Activated naive CD4-positive, alpha-beta T cell treated with anti-CD3 and anti-CD28 coated beads for 36 hours (primary cell): ENCODE data around the gene NKAPL. TPM values are rescaled to one million over a fixed set of nuclear protein-coding genes. Genes with fewer than 3 reads are reported as not detected.
"Not testable (repeated sequence)": the region's sequence is repeated elsewhere in the genome, so short reads cannot be mapped to it uniquely, and the experiment has no call there.

Source experiments
- CTCF ChIA-PET: fragments of 350-600 bp; sonication (Branson Sonifier 250); formaldehyde crosslinking; loops from one replicate; lab custom pipeline; 2021; ENCODE audit warnings: antibody characterized with exemption; lab: Charles Lee
- DNase-seq: peaks from one replicate; pipeline ENCODE4 v3.0.0-alpha.2; 2020
- H3K27ac Mint-ChIP-seq: one replicate; pipeline ENCODE4 v1.8.0; 2021; ENCODE audit warnings: mild to moderate bottlenecking, mixed read lengths
- H3K27me3 Mint-ChIP-seq: one replicate; pipeline ENCODE4 v1.8.0; 2021; ENCODE audit warnings: low read depth, mixed read lengths
- H3K36me3 Mint-ChIP-seq: one replicate; pipeline ENCODE4 v1.8.0; 2021; ENCODE audit warnings: low read depth, mixed read lengths
- H3K4me1 Mint-ChIP-seq: one replicate; pipeline ENCODE4 v1.8.0; 2021; ENCODE audit warnings: low read depth, mixed read lengths
- H3K4me3 Mint-ChIP-seq: one replicate; pipeline ENCODE4 v1.8.0; 2021; ENCODE audit warnings: mild to moderate bottlenecking, moderate library complexity, mixed read lengths
- H3K9me3 Mint-ChIP-seq: one replicate; pipeline ENCODE4 v1.8.0; 2021; ENCODE audit warnings: mixed read lengths
- intact Hi-C: fragments of 100-400 bp; cut with micrococcal nuclease; formaldehyde crosslinking; loops from one replicate; pipeline ENCODE4 v1.15.1; 2023
- total RNA-seq, 2 experiments: library from RNA; stranded (reverse); gene quantifications; one replicate each; pipeline ENCODE4 v1.2.3, GENCODE V29; 2021

The NKAPL gene
- total RNA-seq, 2 experiments from 2014 or later: 0.12 TPM; not detected in 1

DNA sequence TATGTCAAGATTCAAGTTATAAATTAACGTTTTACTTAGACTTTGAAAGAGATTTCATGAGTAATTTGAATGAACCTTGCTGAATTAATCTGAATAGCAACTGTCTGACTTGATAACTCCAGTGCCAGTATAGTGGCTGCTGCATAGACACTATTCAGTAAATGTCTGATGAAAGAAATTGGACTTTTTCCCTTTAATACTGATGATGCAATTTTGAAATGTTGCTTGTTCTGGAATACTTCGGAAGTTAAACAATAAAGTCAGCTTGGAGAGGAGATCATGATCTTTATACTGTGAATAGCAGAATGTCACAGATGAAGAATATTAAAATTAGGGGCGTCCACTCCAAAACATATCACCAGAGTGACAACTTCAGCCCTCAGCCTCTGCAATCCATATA lies 18.6 kb downstream of the NKAPL start:
- peaks cover 43% of the 10 kb centered on the region for H3K36me3 Mint-ChIP-seq
- DNase-seq: no peak
- H3K4me3 Mint-ChIP-seq: no peak overlapping the region
- peaks cover 19% of the 10 kb centered on the region for H3K4me1 Mint-ChIP-seq
- peaks cover 15% of the 10 kb centered on the region for H3K27me3 Mint-ChIP-seq
- intact Hi-C loops: no loop called here
- no peak overlapping the region for H3K27ac Mint-ChIP-seq
- H3K9me3 Mint-ChIP-seq: peaks cover 19% of the 10 kb centered on the region
- CTCF ChIA-PET: interaction anchor here (1.1 kb wide), 1 partner anchor 79 kb away, joined by 3 read pairs; no protein-coding TSS in a partner anchor

DNA sequence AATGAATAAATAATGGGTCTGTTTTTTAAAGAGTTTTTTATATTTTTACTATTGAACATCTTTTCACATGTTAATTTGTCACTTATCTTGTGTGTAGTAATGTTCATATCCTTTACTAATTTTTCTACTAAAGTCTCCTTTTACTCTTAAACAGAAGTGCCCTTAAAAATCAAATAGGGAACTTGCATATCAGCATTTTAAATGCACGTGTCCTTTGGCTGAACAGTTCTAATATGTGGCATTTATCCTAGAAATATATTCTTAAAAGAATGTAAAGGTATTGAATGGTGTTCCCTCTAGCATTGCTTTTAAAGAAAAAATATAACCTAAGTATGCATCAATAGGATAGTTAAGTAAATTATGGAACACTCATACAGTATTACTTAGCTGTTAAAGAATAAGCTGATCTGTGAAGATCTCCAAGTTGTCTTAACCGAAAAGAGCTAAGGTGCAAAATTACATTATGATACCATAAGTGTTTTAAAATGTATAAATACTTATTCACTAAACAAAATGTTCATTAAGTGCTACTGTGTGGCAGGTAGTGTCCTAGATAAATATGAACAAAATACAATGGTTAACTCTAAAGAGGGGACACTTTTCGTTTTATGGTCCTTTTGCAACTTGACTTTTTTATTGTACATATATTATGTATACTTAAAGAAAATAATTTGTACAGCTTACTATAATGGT lies 21.6 kb downstream of the NKAPL start:
- H3K27ac Mint-ChIP-seq: no peak overlapping the region
- H3K27me3 Mint-ChIP-seq: peaks cover 25% of the 10 kb centered on the region
- CTCF ChIA-PET: interaction anchor here (0.9 to 1.0 kb wide), 2 partner anchors 21 to 378 kb away, joined by 3 to 4 read pairs; no protein-coding TSS in a partner anchor
- H3K36me3 Mint-ChIP-seq: peaks cover 22% of the 10 kb centered on the region
- intact Hi-C loops: loop anchor here (5.0 kb wide), 1 partner anchor 117 kb away; the partner anchor contains the start of gene ZSCAN12
- DNase-seq: no peak
- H3K9me3 Mint-ChIP-seq: peaks cover 19% of the 10 kb centered on the region
- H3K4me1 Mint-ChIP-seq: peaks cover 10% of the 10 kb centered on the region
- H3K4me3 Mint-ChIP-seq: no peak overlapping the region

DNA sequence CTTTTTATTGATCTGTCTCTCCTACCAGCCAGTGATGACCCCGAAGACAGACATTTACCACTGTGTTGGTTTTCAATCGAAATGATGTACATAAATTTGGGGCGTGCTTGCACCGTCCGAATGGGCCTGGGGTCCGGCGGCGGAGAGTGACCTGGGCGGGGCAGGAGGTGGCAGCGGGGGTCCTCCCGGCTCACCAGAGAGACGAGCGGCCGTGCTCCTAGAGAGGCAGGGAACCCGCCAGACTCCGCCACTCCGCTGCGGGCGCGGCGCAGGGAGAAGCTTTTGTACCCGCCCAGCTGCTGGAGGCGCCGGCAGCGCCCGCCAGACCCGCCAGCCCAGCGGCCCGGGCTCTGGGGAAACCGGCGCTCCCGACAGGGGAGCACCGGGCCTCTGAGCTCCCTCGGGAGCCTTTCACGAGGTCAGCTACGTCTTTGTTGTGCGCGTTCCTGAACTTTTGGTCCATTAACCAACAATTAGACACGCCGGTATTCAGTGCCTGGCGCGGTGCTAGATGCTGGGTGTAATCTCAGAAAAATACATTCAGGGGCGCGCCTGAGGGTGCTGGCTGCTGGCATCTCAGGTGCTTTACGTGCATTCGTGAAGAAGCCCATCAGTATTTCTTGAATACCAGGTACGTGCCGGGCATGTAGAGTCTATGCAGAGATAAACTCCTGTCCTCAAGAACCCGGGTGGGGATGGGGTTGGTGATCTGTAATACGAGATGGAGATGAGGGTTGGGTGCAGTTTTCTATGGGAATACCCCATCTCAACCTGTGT lies 22.4 kb downstream of the NKAPL start, which contains the start of gene PGBD1:
Gene PGBD1, plus strand, starts transcription at position 285 of the 777 bp plus-strand sequence. CDS start 2,242 bp downstream, outside the sequence.
- intact Hi-C loops: loop anchor here (5.0 kb wide), 1 partner anchor 116 kb away; the partner anchor contains the start of gene ZSCAN12
- peak; percentile 60 for DNase-seq
- H3K9me3 Mint-ChIP-seq: peaks cover 14% of the 10 kb centered on the region
- CTCF ChIA-PET: interaction anchor here (0.9 to 1.0 kb wide), 2 partner anchors 21 to 379 kb away, joined by 3 to 4 read pairs; no protein-coding TSS in a partner anchor
- H3K36me3 Mint-ChIP-seq: peaks cover 17% of the 10 kb centered on the region
- peaks cover 10% of the 10 kb centered on the region for H3K4me1 Mint-ChIP-seq
- H3K4me3 Mint-ChIP-seq: peak within 1 kb of the TSS; percentile 78
- H3K27me3 Mint-ChIP-seq: peaks cover 26% of the 10 kb centered on the region
- H3K27ac Mint-ChIP-seq: no peak within 1 kb of the TSS

DNA sequence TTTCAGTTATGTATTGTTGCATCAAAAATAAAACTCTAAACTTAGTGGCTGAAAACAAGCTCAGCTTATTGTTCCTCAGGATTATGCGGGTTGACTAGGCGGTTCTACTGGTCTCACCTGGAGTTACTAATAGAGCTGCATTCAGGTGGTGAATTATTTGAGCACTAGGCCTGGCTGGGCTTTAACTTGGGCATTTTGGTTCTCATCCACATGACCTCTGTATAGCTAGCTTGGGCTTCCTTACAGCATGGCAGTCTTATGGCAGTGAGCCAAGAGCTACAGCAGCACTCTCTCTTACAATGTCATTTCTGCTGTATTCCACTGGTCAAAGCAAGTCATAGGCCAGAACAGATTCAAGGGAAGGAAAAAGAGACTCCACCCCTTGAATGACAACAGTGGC lies 23.8 kb downstream of the NKAPL start:
- intact Hi-C loops: loop anchor here (5.0 kb wide), 1 partner anchor 114 kb away; the partner anchor contains the start of gene ZSCAN12
- Mint-ChIP-seq H3K27me3 (peaks cover 28% of the 10 kb centered on the region), H3K4me1 (peaks cover 10% of the 10 kb centered on the region)

DNA sequence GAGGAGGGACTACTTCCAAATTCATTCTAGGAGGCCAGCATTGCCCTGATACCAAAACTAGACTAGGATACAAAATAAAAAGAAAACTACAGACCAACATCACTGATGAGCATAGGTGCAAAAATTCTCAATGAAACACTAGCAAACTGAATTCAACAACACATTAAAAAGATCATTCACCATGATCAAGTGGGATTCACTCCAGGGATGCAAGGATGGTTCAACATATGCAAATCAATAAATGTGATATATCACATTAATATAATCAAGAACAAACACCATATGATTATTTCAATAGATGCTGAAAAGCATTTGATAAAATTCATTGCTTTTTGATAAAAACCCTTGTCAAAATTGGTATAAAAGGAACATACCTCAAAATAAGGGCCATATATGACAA lies 32.5 kb downstream of the NKAPL start:
- Mint-ChIP-seq H3K27me3 (peaks cover 4% of the 10 kb centered on the region), H3K4me1 (no peaks in the 10 kb centered on the region), H3K36me3 (peaks cover 3% of the 10 kb centered on the region), H3K27ac (no peak overlapping the region), H3K4me3 (no peak overlapping the region), H3K9me3 (no peaks in the 10 kb centered on the region)
- CTCF ChIA-PET: interaction anchor here (0.6 to 0.7 kb wide), 2 partner anchors 55 to 64 kb away, joined by 3 to 5 read pairs; no protein-coding TSS in a partner anchor
- intact Hi-C loops: no loop called here
- DNase-seq: no peak

More for the DNA sequence above, 23.8 kb downstream of the NKAPL start:
- DNase-seq: no peak
- Mint-ChIP-seq H3K27ac (no peak overlapping the region), H3K4me3 (no peak overlapping the region), H3K36me3 (peaks cover 7% of the 10 kb centered on the region), H3K9me3 (peaks cover 5% of the 10 kb centered on the region)
- CTCF ChIA-PET: no interaction called here

DNA sequence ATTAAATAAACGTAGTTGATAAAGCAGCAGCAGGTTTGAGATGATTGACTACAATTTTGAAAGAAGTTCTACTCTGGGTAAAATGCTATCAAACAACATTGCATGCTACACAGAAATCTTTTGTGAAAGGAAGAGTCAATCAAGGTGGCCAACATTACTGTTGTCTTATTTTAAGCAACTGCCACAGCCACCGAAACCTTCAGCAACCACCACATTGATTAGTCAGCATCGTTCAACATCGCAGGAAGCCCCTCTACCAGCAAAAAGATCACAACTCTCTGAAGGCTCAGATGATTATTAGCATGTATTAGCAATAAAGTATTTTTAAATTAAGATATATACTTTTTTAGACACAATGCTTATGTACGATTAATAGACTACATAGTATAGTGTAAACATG lies 36.2 kb downstream of the NKAPL start:
- H3K4me1 Mint-ChIP-seq: no peaks in the 10 kb centered on the region
- H3K36me3 Mint-ChIP-seq: peaks cover 4% of the 10 kb centered on the region
- no peaks in the 10 kb centered on the region for H3K9me3 Mint-ChIP-seq
- CTCF ChIA-PET: no interaction called here
- intact Hi-C loops: no loop called here
- H3K27me3 Mint-ChIP-seq: no peaks in the 10 kb centered on the region
- DNase-seq: no peak
- H3K4me3 Mint-ChIP-seq: no peak overlapping the region
- H3K27ac Mint-ChIP-seq: no peak overlapping the region

DNA sequence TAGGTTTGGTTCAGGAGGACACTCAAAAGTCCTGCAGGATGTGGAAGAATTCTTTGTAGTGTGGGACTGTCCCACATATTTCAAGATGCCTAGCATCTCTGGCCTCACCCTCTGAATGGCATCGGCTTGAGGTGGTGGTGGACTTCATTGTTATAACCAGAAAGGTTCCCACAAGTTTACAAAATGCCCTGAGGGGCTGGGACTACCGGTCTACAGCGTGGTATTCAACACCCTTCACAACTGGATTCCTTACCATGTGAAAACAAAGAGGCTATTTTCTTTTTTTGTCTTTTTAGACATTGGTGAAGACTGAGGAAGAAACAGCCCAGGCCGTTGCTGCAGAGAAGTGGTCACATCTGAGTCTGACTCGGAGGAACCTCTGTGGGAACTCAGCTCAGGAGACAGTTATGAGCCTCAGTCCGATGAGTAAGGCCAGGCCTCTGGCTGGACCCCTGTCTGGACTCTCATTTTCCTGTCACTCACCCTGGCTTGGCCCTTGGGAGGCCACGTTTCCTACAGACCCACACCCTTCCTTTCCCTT lies 37.5 kb downstream of the NKAPL start:
- Mint-ChIP-seq H3K36me3 (peaks cover 4% of the 10 kb centered on the region), H3K4me3 (no peak overlapping the region), H3K9me3 (no peaks in the 10 kb centered on the region), H3K27me3 (no peaks in the 10 kb centered on the region), H3K4me1 (no peaks in the 10 kb centered on the region), H3K27ac (no peak overlapping the region)
- CTCF ChIA-PET: no interaction called here
- intact Hi-C loops: no loop called here
- DNase-seq: no peak

DNA sequence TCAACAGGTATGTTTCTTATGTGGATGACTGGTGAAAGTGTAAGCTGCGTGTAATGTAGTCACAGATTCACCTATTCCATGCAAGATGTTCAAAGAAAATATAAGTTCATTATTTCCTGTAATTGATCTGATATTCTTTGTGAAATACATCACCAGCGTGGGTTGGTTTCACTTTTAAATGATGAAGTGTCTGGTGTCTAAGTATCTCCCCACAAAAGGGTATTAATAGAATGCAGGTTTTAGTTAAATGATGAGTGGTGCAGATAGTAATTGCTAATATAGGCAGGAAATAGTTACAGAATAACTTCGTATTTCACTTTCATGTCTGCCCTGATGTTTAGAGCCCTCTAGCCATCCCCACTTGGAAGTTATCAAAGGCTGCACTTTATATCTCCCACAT lies 44.5 kb downstream of the NKAPL start:
- DNase-seq: no peak
- CTCF ChIA-PET: no interaction called here
- H3K27ac Mint-ChIP-seq: peak overlapping the region; percentile 0
- intact Hi-C loops: loop anchor here (2.0 kb wide), 1 partner anchor 31 kb away; no protein-coding TSS in a partner anchor
- peaks cover 3% of the 10 kb centered on the region for H3K9me3 Mint-ChIP-seq
- H3K4me3 Mint-ChIP-seq: peak overlapping the region; percentile 15
- peaks cover 9% of the 10 kb centered on the region for H3K27me3 Mint-ChIP-seq
- H3K4me1 Mint-ChIP-seq: peaks cover 23% of the 10 kb centered on the region
- H3K36me3 Mint-ChIP-seq: no peaks in the 10 kb centered on the region

DNA sequence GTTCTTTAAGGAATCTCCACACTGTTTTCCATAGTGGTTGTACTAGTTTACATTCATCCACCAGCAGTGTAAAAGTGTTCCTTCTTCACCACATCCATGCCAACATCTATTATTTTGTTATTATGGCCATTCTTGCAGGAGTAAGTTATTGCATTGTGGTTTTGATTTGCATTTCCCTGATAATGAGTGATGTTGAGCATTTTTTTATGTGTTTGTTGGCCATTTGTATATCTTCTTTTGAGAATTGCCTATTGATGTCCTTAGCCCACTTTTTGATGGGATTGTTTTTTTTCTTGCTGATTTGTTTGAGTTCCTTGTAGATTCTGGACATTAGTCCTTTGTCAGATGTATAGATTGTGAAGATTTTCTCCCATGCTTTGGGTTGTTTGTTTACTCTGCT lies 47.3 kb downstream of the NKAPL start:
- DNase-seq, intact Hi-C loops, H3K36me3 Mint-ChIP-seq, H3K27ac Mint-ChIP-seq, CTCF ChIA-PET, H3K9me3 Mint-ChIP-seq, H3K4me3 Mint-ChIP-seq: not testable (repeated sequence)
- Mint-ChIP-seq H3K4me1 (peaks cover 23% of the 10 kb centered on the region), H3K27me3 (peaks cover 28% of the 10 kb centered on the region)

Other genes starting within 250 kb of the NKAPL start
- gene ZNF165, start 178.7 kb upstream of the NKAPL start, total RNA-seq: 1 to 10 TPM; 6.1 to 6.5 TPM
- 1 to 10 TPM; 2.3 TPM for gene ZSCAN16, start 134.7 kb upstream of the NKAPL start, total RNA-seq
- gene ZKSCAN8, start 117.4 kb upstream of the NKAPL start, total RNA-seq: 10 to 100 TPM; 14.8 to 15.0 TPM
- under 1 TPM; 0.74 to 0.88 TPM for gene ZSCAN9, start 34.0 kb upstream of the NKAPL start, total RNA-seq
- gene ZKSCAN4, start 7.0 kb upstream of the NKAPL start, total RNA-seq: 1 to 10 TPM; 3.5 TPM
- 1 to 10 TPM; 2.7 to 3.8 TPM for gene ZSCAN26, start 7.8 kb downstream of the NKAPL start, total RNA-seq
- gene PGBD1, start 22.3 kb downstream of the NKAPL start, total RNA-seq: under 1 TPM; 0.64 to 0.69 TPM
- gene ZSCAN31, start 76.9 kb downstream of the NKAPL start, total RNA-seq: under 1 TPM; 0.62 to 0.89 TPM
- 1 to 10 TPM; 1.3 TPM for gene ZKSCAN3, start 90.7 kb downstream of the NKAPL start, total RNA-seq
- gene ZSCAN12, start 140.4 kb downstream of the NKAPL start, total RNA-seq: 1 to 10 TPM; 4.4 to 4.7 TPM
- 1 to 10 TPM; 1.7 to 2.0 TPM for gene ZSCAN23, start 184.2 kb downstream of the NKAPL start, total RNA-seq